OCI-LY7 (cell line): ENCODE results near the gene CAPRIN1. TPM values are rescaled to one million over a fixed set of nuclear protein-coding genes. Genes with fewer than 3 reads are reported as not detected.

ENCODE experiments used
- Bru-seq: library from RNA; stranded (reverse); fragments of 400-500 nt; gene quantifications from one replicate; lab custom pipeline; 2021; lab: Mats Ljungman, UMichigan
- BruChase-seq, 2 experiments: library from RNA; stranded (reverse); fragments of 400-500 nt; gene quantifications; one replicate each; lab custom pipeline; 2021; lab: Mats Ljungman, UMichigan
- BruUV-seq: library from RNA; stranded (reverse); fragments of 400-500 nt; replicated peaks from 2 replicates; lab custom pipeline; 2021; lab: Mats Ljungman, UMichigan
- CTCF ChIA-PET: fragments of 300-600 bp; sonication (Branson Sonifier 250); formaldehyde crosslinking; loops from one replicate; lab custom pipeline; 2022; ENCODE audit warnings: antibody characterized with exemption; ENCODE audit not compliant: unreplicated experiment; lab: Charles Lee
- POLR2A ChIA-PET: fragments of 300-600 bp; sonication (Branson Sonifier 250); formaldehyde crosslinking; loops from one replicate; lab custom pipeline; 2022; ENCODE audit warnings: antibody characterized with exemption; lab: Charles Lee
- DNase-seq: peaks from one replicate; pipeline ENCODE4 v3.0.0-alpha.2; 2015; ENCODE audit warnings: low spot score
- H2AFZ ChIP-seq: fragments of 200-600 bp; sonication (generic), shearing (Covaris generic); 2 replicates; pipeline ENCODE4 v1.6.1; 2014; ENCODE audit warnings: mild to moderate bottlenecking, antibody characterized with exemption, low read length, moderate library complexity
- H3K27ac ChIP-seq: fragments of 200-600 bp; sonication (generic); 2 replicates; pipeline ENCODE4 v1.5.1; 2014; ENCODE audit warnings: mixed run types, low read depth, mild to moderate bottlenecking, moderate library complexity, low read length, inconsistent platforms; ENCODE audit not compliant: poor library complexity, severe bottlenecking
- H3K36me3 ChIP-seq: fragments of 200-600 bp; sonication (generic); 2 replicates; pipeline ENCODE4 v1.6.1; 2014; ENCODE audit warnings: mild to moderate bottlenecking, antibody characterized with exemption, low read length, moderate library complexity, mixed read lengths; ENCODE audit not compliant: insufficient read depth
- H3K4me1 ChIP-seq: fragments of 200-600 bp; sonication (generic); 2 replicates; pipeline ENCODE4 v1.5.1; 2014; ENCODE audit warnings: mild to moderate bottlenecking, low read length; ENCODE audit not compliant: insufficient read depth, poor library complexity, severe bottlenecking
- H3K4me2 ChIP-seq: fragments of 200-600 bp; sonication (generic); 2 replicates; pipeline ENCODE4 v1.6.1; 2014; ENCODE audit warnings: mild to moderate bottlenecking, low read length
- H3K4me3 ChIP-seq: fragments of 200-600 bp; sonication (generic); 2 replicates; pipeline ENCODE4 v1.5.1; 2014; ENCODE audit warnings: mild to moderate bottlenecking, low read depth, low read length; ENCODE audit not compliant: poor library complexity, severe bottlenecking
- H3K79me2 ChIP-seq: fragments of 200-600 bp; sonication (generic); 2 replicates; pipeline ENCODE4 v1.6.1; 2016; ENCODE audit warnings: low read depth, mild to moderate bottlenecking, low read length, moderate library complexity, mixed read lengths; ENCODE audit not compliant: insufficient read depth
- H3K9me2 ChIP-seq: fragments of 200-600 bp; sonication (generic); 2 replicates; pipeline ENCODE4 v1.6.1; 2016; ENCODE audit warnings: mild to moderate bottlenecking, low read length, mixed read lengths; ENCODE audit not compliant: insufficient read depth
- H3K9me3 ChIP-seq: fragments of 200-600 bp; sonication (generic); 2 replicates; pipeline ENCODE4 v1.6.1; 2014; ENCODE audit warnings: mild to moderate bottlenecking, mixed run types, low read length, mixed read lengths
- H4K20me1 ChIP-seq: fragments of 200-600 bp; sonication (generic); 2 replicates; pipeline ENCODE4 v1.6.1; 2014; ENCODE audit warnings: mild to moderate bottlenecking, antibody characterized with exemption, low read length, moderate library complexity, mixed read lengths; ENCODE audit not compliant: insufficient read depth
- CTCF ChIP-seq: fragments of 200-600 bp; sonication (generic); conservative IDR thresholded peaks from 2 replicates; pipeline ENCODE4 v1.5.1; 2014; ENCODE audit warnings: mild to moderate bottlenecking, antibody characterized with exemption, low read length, moderate library complexity, mixed read lengths
- EZH2phosphoT487 ChIP-seq: fragments of 200-600 bp; sonication (generic); IDR thresholded peaks from 2 replicates; pipeline ENCODE4 v1.6.1; 2018; ENCODE audit warnings: low read depth, borderline replicate concordance, mild to moderate bottlenecking, mixed run types, antibody characterized with exemption, low read length, moderate library complexity, mixed read lengths
- intact Hi-C: fragments of 100-400 bp; cut with micrococcal nuclease; formaldehyde crosslinking; loops from one replicate; pipeline ENCODE4 v1.10.0; 2022; ENCODE audit not compliant: unreplicated experiment
- long read RNA-seq: library from polyadenylated mRNA; stranded (forward); transcript quantifications from one replicate; pipeline ENCODE4 v2.0.0, GENCODE V29; 2022
- total RNA-seq, 2 experiments: library from RNA; depleted of rRNA in 1 of 2; stranded (reverse); fragments of >200 nt in 1 of 2; shearing (Covaris generic) in 1 of 2; gene quantifications; 2 replicates each; pipeline ENCODE4 v1.2.3, GENCODE V29; 2014 to 2022

CAPRIN1 gene, protein sequence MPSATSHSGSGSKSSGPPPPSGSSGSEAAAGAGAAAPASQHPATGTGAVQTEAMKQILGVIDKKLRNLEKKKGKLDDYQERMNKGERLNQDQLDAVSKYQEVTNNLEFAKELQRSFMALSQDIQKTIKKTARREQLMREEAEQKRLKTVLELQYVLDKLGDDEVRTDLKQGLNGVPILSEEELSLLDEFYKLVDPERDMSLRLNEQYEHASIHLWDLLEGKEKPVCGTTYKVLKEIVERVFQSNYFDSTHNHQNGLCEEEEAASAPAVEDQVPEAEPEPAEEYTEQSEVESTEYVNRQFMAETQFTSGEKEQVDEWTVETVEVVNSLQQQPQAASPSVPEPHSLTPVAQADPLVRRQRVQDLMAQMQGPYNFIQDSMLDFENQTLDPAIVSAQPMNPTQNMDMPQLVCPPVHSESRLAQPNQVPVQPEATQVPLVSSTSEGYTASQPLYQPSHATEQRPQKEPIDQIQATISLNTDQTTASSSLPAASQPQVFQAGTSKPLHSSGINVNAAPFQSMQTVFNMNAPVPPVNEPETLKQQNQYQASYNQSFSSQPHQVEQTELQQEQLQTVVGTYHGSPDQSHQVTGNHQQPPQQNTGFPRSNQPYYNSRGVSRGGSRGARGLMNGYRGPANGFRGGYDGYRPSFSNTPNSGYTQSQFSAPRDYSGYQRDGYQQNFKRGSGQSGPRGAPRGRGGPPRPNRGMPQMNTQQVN
- total RNA-seq (2014; rRNA removed; shearing (Covaris generic)) (259 and 260 TPM in 2 replicates), total RNA-seq (2022) (286 and 298 TPM in 2 replicates), Bru-seq, nascent RNA (percentile 97 among the genes with signal in this experiment), BruChase-seq, experiment 1, labeled RNA remaining after a 6-hour chase (percentile 97 among the genes with signal in this experiment), BruChase-seq, experiment 2, labeled RNA remaining after a 2-hour chase (percentile 97 among the genes with signal in this experiment)
- long read RNA-seq, full-length matches to known transcripts, result 220 of 268 reads
- long read RNA-seq, partial matches to known transcripts, result 34 of 268 reads
- long read RNA-seq, other reads (novel, unspliced or antisense), result 14 of 268 reads

DNA sequence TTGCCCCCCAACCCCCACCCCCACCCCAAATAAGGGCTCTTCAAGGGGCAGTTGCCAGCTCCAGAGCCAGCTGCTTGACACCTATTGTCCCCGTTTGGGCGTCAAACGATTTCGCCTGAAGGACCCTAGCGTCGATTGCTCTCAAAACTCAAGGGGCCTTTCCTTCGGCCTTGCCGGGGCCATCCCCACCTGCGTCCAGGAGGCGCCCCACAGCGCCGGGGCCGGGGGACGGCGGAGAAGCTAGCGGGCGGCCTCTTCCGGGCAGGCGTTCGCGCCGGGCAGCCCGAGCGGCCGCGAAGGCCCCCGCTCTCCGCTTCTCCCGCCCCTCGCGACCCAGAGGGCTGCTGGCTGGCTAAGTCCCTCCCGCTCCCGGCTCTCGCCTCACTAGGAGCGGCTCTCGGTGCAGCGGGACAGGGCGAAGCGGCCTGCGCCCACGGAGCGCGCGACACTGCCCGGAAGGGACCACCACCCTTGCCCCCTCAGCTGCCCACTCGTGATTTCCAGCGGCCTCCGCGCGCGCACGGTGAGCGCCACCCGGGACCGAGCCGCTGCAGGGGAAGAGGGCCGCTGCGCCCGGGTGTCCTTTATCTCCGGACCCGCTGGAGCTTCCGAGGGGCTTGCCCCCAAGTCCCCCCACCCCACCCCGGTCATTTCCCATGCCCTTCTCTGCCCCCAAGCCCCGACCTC is at the start of gene CAPRIN1:
Gene CAPRIN1 (plus strand): TSS at position 383 of the 687 bp plus-strand sequence. CDS start 690 bp downstream, outside the sequence.
- DNase-seq, result peak; percentile 93
- Histone ChIP-seq H3K4me3 (peak within 1 kb of the TSS; percentile 90), H2AFZ (peak within 1 kb of the TSS; percentile 70; the same call in 1 of the 2 replicates), H3K79me2 (peaks cover 50% of the 10 kb centered on the region), H3K9me2 (no peaks in the 10 kb centered on the region), H3K36me3 (peaks cover 44% of the 10 kb centered on the region), H3K27ac (peak within 1 kb of the TSS; percentile 90), H3K4me2 (peak within 1 kb of the TSS; percentile 88), H3K4me1 (peaks cover 42% of the 10 kb centered on the region), H3K9me3 (no peaks in the 10 kb centered on the region), H4K20me1 (peaks cover 30% of the 10 kb centered on the region)
- TF ChIP-seq CTCF (no peak), EZH2phosphoT487 (no peak)
- ChIA-PET POLR2A (interaction anchor here (0.7 to 2.6 kb wide), 8 partner anchors 8 to 58 kb away, joined by 3 to 18 read pairs (median 4); partner anchors contain the start of gene NAT10), CTCF (no interaction called here)
- no TSS peak for BruUV-seq
- intact Hi-C loops, result loop anchor here (1.0 to 10.0 kb wide), 5 partner anchors 15 to 1157 kb away; partner anchors contain the start of genes NAT10 and QSER1

DNA sequence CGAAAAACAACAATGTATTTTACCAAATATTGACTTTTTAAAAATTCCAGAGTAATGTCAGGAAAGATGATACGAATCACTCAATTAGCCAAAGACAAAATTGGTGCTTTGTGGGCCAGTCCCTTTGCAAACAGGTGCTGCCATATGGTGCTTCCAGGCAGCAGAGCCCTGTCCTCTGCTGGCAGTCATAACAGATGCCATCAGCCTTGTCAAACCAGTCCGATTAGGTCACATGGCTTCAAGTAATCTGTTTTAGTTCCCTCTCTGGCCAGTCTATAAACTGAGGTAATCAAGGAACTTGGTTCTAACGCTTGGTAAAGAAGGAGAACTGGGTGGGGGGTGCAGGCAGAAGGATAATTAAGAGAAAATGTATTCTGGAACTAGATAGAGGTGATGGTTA is 49.1 kb upstream of the CAPRIN1 start:
- intact Hi-C loops, result no loop called here
- Histone ChIP-seq H4K20me1 (no peaks in the 10 kb centered on the region), H3K27ac (no peak overlapping the region), H3K9me2 (no peaks in the 10 kb centered on the region), H3K4me2 (no peak overlapping the region), H3K4me3 (no peak overlapping the region), H2AFZ (no peak overlapping the region), H3K4me1 (peaks cover 6% of the 10 kb centered on the region), H3K36me3 (no peaks in the 10 kb centered on the region), H3K9me3 (no peaks in the 10 kb centered on the region), H3K79me2 (no peaks in the 10 kb centered on the region)
- DNase-seq, result no peak
- BruUV-seq, result no TSS peak
- ChIA-PET CTCF (no interaction called here), POLR2A (interaction anchor here (0.7 kb wide), 1 partner anchor 87 kb away, joined by 4 read pairs; no protein-coding TSS in a partner anchor)
- TF ChIP-seq EZH2phosphoT487 (no peak), CTCF (no peak)
